GM12878 (cell line): Measurements from ENCODE around the gene ATL3. TPM values are rescaled to one million over a fixed set of nuclear protein-coding genes. Genes with fewer than 3 reads are reported as not detected.

Experiments used
- ATAC-seq: fragments of 200-7000 bp; cut with Tn5 transposase; 3 replicates; pipeline ENCODE4 v1.9.1; 2020; ENCODE audit warnings: mild to moderate bottlenecking, moderate library complexity
- BruUV-seq: library from RNA; stranded (reverse); fragments of 400-500 nt; replicated peaks from 2 replicates; lab custom pipeline; 2021; lab: Mats Ljungman, UMichigan
- CTCF ChIA-PET: fragments of 300-600 bp; sonication (Branson Sonifier 250); formaldehyde crosslinking; extraction: SDS; loops from one replicate; lab custom pipeline; 2021; ENCODE audit warnings: inconsistent platforms; lab: Yijun Ruan, JAX
- POLR2A ChIA-PET: fragments of 350-600 bp; formaldehyde crosslinking; extraction: SDS; loops from one replicate; lab custom pipeline; 2021; ENCODE audit warnings: inconsistent platforms; lab: Charles Lee
- RAD21 ChIA-PET: fragments of 300-600 bp; sonication (Branson Sonifier 250); formaldehyde crosslinking; loops from one replicate; lab custom pipeline; 2023; ENCODE audit warnings: antibody characterized with exemption; ENCODE audit not compliant: unreplicated experiment; lab: Charles Lee
- SMC1A ChIA-PET: fragments of 300-600 bp; sonication (Branson Sonifier 250); formaldehyde crosslinking; loops from one replicate; lab custom pipeline; 2023; ENCODE audit not compliant: unreplicated experiment, uncharacterized antibody; lab: Charles Lee
- DNase-seq: peaks from one replicate; pipeline ENCODE4 v3.0.0-alpha.2; 2011; ENCODE audit warnings: low read depth, low spot score
- FAIRE-seq: peaks from 3 replicates; lab custom pipeline; 2011; peaks lifted over from hg19 to GRCh38; lab: Jason Lieb, UNC
- H2AFZ ChIP-seq: 2 replicates; pipeline ENCODE4 v1.6.0; 2011; ENCODE audit warnings: low read depth, low read length, control low read depth; ENCODE audit not compliant: control insufficient read depth
- H3K27ac ChIP-seq: 2 replicates; pipeline ENCODE4 v1.5.1; 2011; ENCODE audit warnings: control low read depth; ENCODE audit not compliant: control insufficient read depth, insufficient read depth
- H3K27me3 ChIP-seq, 2 experiments: replicated peaks in 1 of 2; 2 replicates each; pipeline versions ENCODE4 v1.6.0 to v1.6.1; 2011; ENCODE audit warnings: low read length in 1 of 2; ENCODE audit not compliant: control insufficient read depth in 2 of 2, insufficient read depth in 2 of 2
- H3K36me3 ChIP-seq, 2 experiments: 2 replicates each; pipeline ENCODE4 v1.5.1; 2011; ENCODE audit warnings: low read length in 1 of 2; ENCODE audit not compliant: control insufficient read depth in 2 of 2, insufficient read depth in 2 of 2
- H3K4me1 ChIP-seq: 2 replicates; pipeline ENCODE4 v1.6.1; 2011; ENCODE audit warnings: mild to moderate bottlenecking, low read length, moderate library complexity, mixed read lengths; ENCODE audit not compliant: control insufficient read depth, insufficient read depth
- H3K4me2 ChIP-seq: 2 replicates; pipeline ENCODE4 v1.6.0; 2011; ENCODE audit warnings: control low read depth; ENCODE audit not compliant: control insufficient read depth, insufficient read depth
- H3K4me3 ChIP-seq: fragments of 200-600 bp; sonication (generic); 2 replicates; pipeline ENCODE4 v1.5.1; 2016
- H3K79me2 ChIP-seq: 2 replicates; pipeline ENCODE4 v1.6.0; 2011; ENCODE audit warnings: low read length; ENCODE audit not compliant: control insufficient read depth, insufficient read depth
- H3K9ac ChIP-seq: 2 replicates; pipeline ENCODE4 v1.8.0; 2011; ENCODE audit warnings: low read length, control low read depth, mixed read lengths; ENCODE audit not compliant: control insufficient read depth, insufficient read depth
- H3K9me3 ChIP-seq: replicated peaks from 3 replicates; pipeline ENCODE4 v1.5.1; 2011; ENCODE audit warnings: mild to moderate bottlenecking, low read length; ENCODE audit not compliant: control insufficient read depth, insufficient read depth
- H4K20me1 ChIP-seq: 2 replicates; pipeline ENCODE4 v1.6.0; 2011; ENCODE audit not compliant: control insufficient read depth, insufficient read depth
- BCL11A ChIP-seq: IDR thresholded peaks from 2 replicates; pipeline ENCODE4 v1.6.1; 2011; ENCODE audit warnings: low read depth, low read length
- GABPA ChIP-seq: IDR thresholded peaks from 2 replicates; pipeline ENCODE4 v1.6.1; 2014; ENCODE audit warnings: antibody characterized with exemption, low read depth, mild to moderate bottlenecking, inconsistent platforms
- HCFC1 ChIP-seq: fragments of 150-350 bp; IDR thresholded peaks from 2 replicates; pipeline ENCODE4 v1.6.1; 2014; ENCODE audit warnings: low read length
- RAD21 ChIP-seq: IDR thresholded peaks from 2 replicates; pipeline ENCODE4 v1.6.1; 2011; ENCODE audit warnings: mild to moderate bottlenecking, low read depth, low read length, moderate library complexity; ENCODE audit not compliant: insufficient read depth
- SIX5 ChIP-seq: IDR thresholded peaks from 2 replicates; pipeline ENCODE4 v1.6.1; 2011; ENCODE audit warnings: mild to moderate bottlenecking, low read depth, low read length, moderate library complexity; ENCODE audit not compliant: severe bottlenecking
- SREBF2 ChIP-seq: IDR thresholded peaks from 2 replicates; pipeline ENCODE4 v1.6.1; 2012; ENCODE audit warnings: mild to moderate bottlenecking, low read length
- WGBS: methylation state at CpG from one replicate; pipeline ENCODE4 v1.1.6; 2016; ENCODE audit warnings: low lambda C conversion rate; ENCODE audit not compliant: insufficient replicate concordance, insufficient coverage; ENCODE audit errors: missing lambda C conversion rate; 5-methylcytosine and 5-hydroxymethylcytosine counted together
- in situ Hi-C: fragments of 300-500 bp; cut with MboI; formaldehyde crosslinking; loops from 9 replicates; pipeline ENCODE4 v1.14.3; 2018; ENCODE audit warnings: mixed read lengths
- intact Hi-C: fragments of 100-400 bp; cut with micrococcal nuclease; formaldehyde crosslinking; loops from one replicate; pipeline ENCODE4 v1.14.2; 2022; ENCODE audit not compliant: unreplicated experiment
- polyA plus RNA-seq, 11 experiments: library from polyadenylated mRNA; depleted of rRNA in 4 of 11; unstranded in 6 of 11; stranded (reverse) in 5 of 11; fragments of >200 nt; fragmentation: Nextera tagmentation in 4 of 11; fragmentation: Illumina TruSeq in 1 of 11; extraction: Ambion mirVana in 4 of 11; extraction: Trizol in 1 of 11; gene quantifications; 1 replicate in 1 of 11; 2 replicates in 10 of 11; pipeline versions ENCODE4 v1.2.1 to v1.2.3, GENCODE V29; 2011 to 2016; ENCODE audit warnings: inconsistent platforms in 2 of 11, missing spikeins in 2 of 11, low read depth in 1 of 11
- total RNA-seq, 4 experiments: library from RNA; depleted of rRNA in 3 of 4; stranded (reverse); fragments of >200 nt in 3 of 4; fragmentation: Illumina TruSeq in 1 of 4; extraction: Trizol in 1 of 4; gene quantifications; 2 replicates each; pipeline versions ENCODE4 v1.2.1 to v1.2.3, GENCODE V29; 2013 to 2021

Gene ATL3
- total and polyA plus RNA-seq, 10 of the 15 experiments (the other 5 are each of a cell fraction or from before 2014, with no cell fraction given) = 12.0 to 36.0 (median 21.5) TPM

- POLR2A ChIA-PET = no interaction called here
- FAIRE-seq = no peak
Measured at GRCh38 chr11:63713766-63714165, 42.6 kb upstream of the ATL3 start.

GRCh38 chr11:63711838-63712237 lies 40.7 kb upstream of the ATL3 start:
- TF ChIP-seq HCFC1 (no peak), SREBF2 (no peak), SIX5 (no peak), RAD21 (no peak)
- no peaks in the 10 kb centered on the region; the same call in 1 of the 2 replicates for H3K79me2 ChIP-seq
- POLR2A ChIA-PET = no interaction called here
- no peaks in the 10 kb centered on the region for H4K20me1 ChIP-seq
- WGBS = 99% methylated on average over 6 of the region's 6 CpGs
- no peak for FAIRE-seq
- H3K27me3 ChIP-seq = no peaks in the 10 kb centered on the region
- no peak for ATAC-seq
- SMC1A ChIA-PET = interaction anchor here (2.0 kb wide), 1 partner anchor 17 kb away, joined by 4 read pairs; no protein-coding TSS in a partner anchor
- RAD21 ChIA-PET = no interaction called here
- H3K4me2 ChIP-seq = no peak overlapping the region
- no peak for DNase-seq
- in situ Hi-C loops = no loop called here
- H3K9me3 ChIP-seq = no peaks in the 10 kb centered on the region
- no peak overlapping the region for H3K4me3 ChIP-seq
- H2AFZ ChIP-seq = no peak overlapping the region
- CTCF ChIA-PET = interaction anchor here (1.5 to 5.2 kb wide), 2 partner anchors 26 to 73 kb away, joined by 5 to 30 read pairs; no protein-coding TSS in a partner anchor
- BruUV-seq = no TSS peak
- H3K27ac ChIP-seq = no peak overlapping the region
- intact Hi-C loops = no loop called here
- no peaks in the 10 kb centered on the region for H3K4me1 ChIP-seq
- H3K36me3 ChIP-seq = no peaks in the 10 kb centered on the region
- H3K9ac ChIP-seq = no peak overlapping the region

More at GRCh38 chr11:63713766-63714165, 42.6 kb upstream of the ATL3 start:
- no TSS peak for BruUV-seq
- DNase-seq = no peak
- H4K20me1 ChIP-seq = no peaks in the 10 kb centered on the region
- intact Hi-C loops (no loop called here), in situ Hi-C loops (no loop called here)
- SMC1A ChIA-PET = interaction anchor here (1.0 to 1.3 kb wide), 3 partner anchors 12 to 25 kb away, joined by 3 read pairs; no protein-coding TSS in a partner anchor
- H3K4me3 ChIP-seq = no peak overlapping the region
- H3K4me2 ChIP-seq = no peak overlapping the region
- no peaks in the 10 kb centered on the region for H3K27me3 ChIP-seq
- RAD21 ChIA-PET = interaction anchor here (1.4 kb wide), 1 partner anchor 12 kb away, joined by 4 read pairs; no protein-coding TSS in a partner anchor
- ATAC-seq = no peak
- H3K27ac ChIP-seq = no peak overlapping the region
- no peak overlapping the region for H3K9ac ChIP-seq
- no peaks in the 10 kb centered on the region; the same call in 1 of the 2 replicates for H3K79me2 ChIP-seq
- CTCF ChIA-PET = interaction anchor here (1.0 to 5.2 kb wide), 2 partner anchors 24 to 78 kb away, joined by 3 to 30 read pairs; no protein-coding TSS in a partner anchor
- no peaks in the 10 kb centered on the region for H3K9me3 ChIP-seq
- H2AFZ ChIP-seq = no peak overlapping the region
- H3K36me3 ChIP-seq = no peaks in the 10 kb centered on the region
- no peaks in the 10 kb centered on the region for H3K4me1 ChIP-seq
- TF ChIP-seq BCL11A = no peak
- TF ChIP-seq GABPA = no peak
- TF ChIP-seq, all 136 proteins: peak for 0
- WGBS = 89% methylated on average over 2 of the region's 2 CpGs
